ENCODE data around the gene SP110. TPM values are rescaled to one million over a fixed set of nuclear protein-coding genes. Genes with fewer than 3 reads are reported as not detected.

The SP110 gene
- total and polyA plus RNA-seq, 8 donors = 4.3 to 13.7 (median 7.8) TPM

- Histone ChIP-seq H3K9me3 (no peaks in the 10 kb centered on the region), H3K4me1 (peaks cover 3 to 21% (median 7%) of the 10 kb centered on the region in 3 donors), H3K36me3 (no peaks in the 10 kb centered on the region), H3K4me3 (peak overlapping the region; percentile 32 to 76 (median 54)), H3K27me3 (no peaks in the 10 kb centered on the region), H3K27ac (peak overlapping the region; percentile 28 to 88 (median 64))
- ATAC-seq (peak; percentile 4 to 47 (median 38)), FAIRE-seq (no peak), DNase-seq (no peak)
- TF ChIP-seq, protein P1, sequence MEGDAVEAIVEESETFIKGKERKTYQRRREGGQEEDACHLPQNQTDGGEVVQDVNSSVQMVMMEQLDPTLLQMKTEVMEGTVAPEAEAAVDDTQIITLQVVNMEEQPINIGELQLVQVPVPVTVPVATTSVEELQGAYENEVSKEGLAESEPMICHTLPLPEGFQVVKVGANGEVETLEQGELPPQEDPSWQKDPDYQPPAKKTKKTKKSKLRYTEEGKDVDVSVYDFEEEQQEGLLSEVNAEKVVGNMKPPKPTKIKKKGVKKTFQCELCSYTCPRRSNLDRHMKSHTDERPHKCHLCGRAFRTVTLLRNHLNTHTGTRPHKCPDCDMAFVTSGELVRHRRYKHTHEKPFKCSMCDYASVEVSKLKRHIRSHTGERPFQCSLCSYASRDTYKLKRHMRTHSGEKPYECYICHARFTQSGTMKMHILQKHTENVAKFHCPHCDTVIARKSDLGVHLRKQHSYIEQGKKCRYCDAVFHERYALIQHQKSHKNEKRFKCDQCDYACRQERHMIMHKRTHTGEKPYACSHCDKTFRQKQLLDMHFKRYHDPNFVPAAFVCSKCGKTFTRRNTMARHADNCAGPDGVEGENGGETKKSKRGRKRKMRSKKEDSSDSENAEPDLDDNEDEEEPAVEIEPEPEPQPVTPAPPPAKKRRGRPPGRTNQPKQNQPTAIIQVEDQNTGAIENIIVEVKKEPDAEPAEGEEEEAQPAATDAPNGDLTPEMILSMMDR (IDR thresholded peaks at IDR 0.05) = no peak
- intact Hi-C loops (cut with DNase I) = no loop called here
- 98 to 100% methylated on average over 1 of the region's 1 CpG for WGBS, 2 donors
These were observed 674 bp upstream of the SP110 start for GRCh38 chr2:230220347-230220969.

DNA sequence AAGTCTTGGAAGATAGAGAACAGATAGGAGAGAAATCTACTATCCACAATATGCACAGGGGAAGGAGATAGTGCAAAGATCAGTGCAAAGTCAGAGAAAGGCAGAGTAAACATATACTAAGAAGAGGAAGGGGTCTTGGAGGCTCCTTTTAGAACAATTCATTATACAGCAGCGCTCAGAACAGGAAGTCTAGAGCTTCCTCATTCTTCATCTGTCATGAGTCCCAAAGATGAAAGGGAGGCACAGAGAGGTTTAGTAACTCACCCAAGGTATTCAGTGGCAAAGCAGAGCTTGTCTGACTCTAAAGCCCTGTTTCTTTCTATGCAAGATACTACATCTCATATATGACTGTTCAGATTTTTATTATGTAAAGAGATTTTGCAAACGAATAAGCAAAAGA, 1.4 kb downstream of the SP110 start:
- H3K9me3 ChIP-seq = no peaks in the 10 kb centered on the region
- peaks cover 3 to 21% (median 7%) of the 10 kb centered on the region in 3 donors for H3K4me1 ChIP-seq
- H3K4me3 ChIP-seq = peak overlapping the region in 1 of 4 donors; percentile 76
- no peak overlapping the region for H3K27ac ChIP-seq
- FAIRE-seq (no peak), ATAC-seq (no peak), DNase-seq (no peak)
- H3K36me3 ChIP-seq = peaks cover 0 to 1% (median 0%) of the 10 kb centered on the region in 3 donors
- intact Hi-C loops (cut with DNase I) = no loop called here
- 38 to 65% methylated on average over 2 of the region's 2 CpGs for WGBS, 2 donors
- H3K27me3 ChIP-seq = no peaks in the 10 kb centered on the region
- TF ChIP-seq, protein P1 (IDR thresholded peaks at IDR 0.05) = no peak

DNA sequence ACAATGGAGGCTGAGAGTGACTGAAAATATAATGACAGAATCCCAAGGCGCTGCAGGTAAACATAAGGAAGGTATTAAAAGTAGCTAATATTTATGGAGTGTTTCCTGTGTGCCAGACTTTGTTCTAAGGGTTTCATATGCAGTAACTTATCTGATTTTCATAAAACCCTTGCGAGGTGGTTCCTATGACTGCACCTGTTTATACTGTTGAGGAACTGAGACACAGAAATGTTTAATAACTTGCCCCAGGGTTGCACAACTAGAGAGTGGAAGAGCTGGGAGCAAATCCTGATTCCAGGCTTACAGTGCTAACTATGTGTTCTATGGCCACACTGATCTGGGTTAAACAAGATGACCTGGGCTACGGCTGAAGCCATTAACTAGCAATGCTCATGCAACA, 2.4 kb downstream of the SP110 start:
- 89 to 93% methylated on average over 3 of the region's 3 CpGs for WGBS, 2 donors
- FAIRE-seq = no peak

DNA sequence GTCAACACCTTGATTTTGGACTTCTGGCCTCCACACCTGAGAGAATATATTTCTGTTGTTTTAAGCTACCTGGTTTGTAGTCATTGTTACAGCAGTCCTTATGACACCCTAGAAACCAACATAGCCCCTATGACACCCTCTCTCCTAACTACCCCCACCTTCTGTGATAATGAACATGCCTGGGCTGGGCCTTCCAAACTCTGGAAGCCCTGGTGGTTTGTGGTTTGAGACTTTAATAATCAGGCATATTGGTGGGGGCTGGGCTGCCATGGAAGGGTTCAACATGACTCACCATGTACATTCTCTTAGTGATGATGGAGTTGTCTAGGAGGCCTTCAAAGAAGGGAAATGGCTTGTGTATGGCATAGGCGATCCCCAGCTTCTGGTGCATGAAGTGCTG, 3.3 kb downstream of the SP110 start:
- H3K4me3 ChIP-seq = no peak overlapping the region
- H3K27ac ChIP-seq = no peak overlapping the region
- peaks cover 0 to 3% (median 0%) of the 10 kb centered on the region in 3 donors for H3K36me3 ChIP-seq
- H3K27me3 ChIP-seq = no peaks in the 10 kb centered on the region
- FAIRE-seq (no peak), ATAC-seq (no peak), DNase-seq (no peak)
- TF ChIP-seq, protein P1 (IDR thresholded peaks at IDR 0.05) = no peak
- intact Hi-C loops (cut with DNase I) = no loop called here
- no peaks in the 10 kb centered on the region for H3K9me3 ChIP-seq
- 91 to 100% methylated on average over 1 of the region's 1 CpG for WGBS, 2 donors
- H3K4me1 ChIP-seq = peaks cover 3 to 21% (median 7%) of the 10 kb centered on the region in 3 donors

More for the DNA sequence above, 2.4 kb downstream of the SP110 start:
- H3K4me1 ChIP-seq = peaks cover 3 to 21% (median 7%) of the 10 kb centered on the region in 3 donors
- no peaks in the 10 kb centered on the region for H3K9me3 ChIP-seq
- DNase-seq (no peak), ATAC-seq (no peak)
- H3K4me3 ChIP-seq = no peak overlapping the region
- H3K36me3 ChIP-seq = peaks cover 0 to 3% (median 0%) of the 10 kb centered on the region in 3 donors
- H3K27me3 ChIP-seq = no peaks in the 10 kb centered on the region
- no peak overlapping the region for H3K27ac ChIP-seq
- TF ChIP-seq, protein P1 (IDR thresholded peaks at IDR 0.05) = no peak
- intact Hi-C loops (cut with DNase I) = no loop called here

DNA sequence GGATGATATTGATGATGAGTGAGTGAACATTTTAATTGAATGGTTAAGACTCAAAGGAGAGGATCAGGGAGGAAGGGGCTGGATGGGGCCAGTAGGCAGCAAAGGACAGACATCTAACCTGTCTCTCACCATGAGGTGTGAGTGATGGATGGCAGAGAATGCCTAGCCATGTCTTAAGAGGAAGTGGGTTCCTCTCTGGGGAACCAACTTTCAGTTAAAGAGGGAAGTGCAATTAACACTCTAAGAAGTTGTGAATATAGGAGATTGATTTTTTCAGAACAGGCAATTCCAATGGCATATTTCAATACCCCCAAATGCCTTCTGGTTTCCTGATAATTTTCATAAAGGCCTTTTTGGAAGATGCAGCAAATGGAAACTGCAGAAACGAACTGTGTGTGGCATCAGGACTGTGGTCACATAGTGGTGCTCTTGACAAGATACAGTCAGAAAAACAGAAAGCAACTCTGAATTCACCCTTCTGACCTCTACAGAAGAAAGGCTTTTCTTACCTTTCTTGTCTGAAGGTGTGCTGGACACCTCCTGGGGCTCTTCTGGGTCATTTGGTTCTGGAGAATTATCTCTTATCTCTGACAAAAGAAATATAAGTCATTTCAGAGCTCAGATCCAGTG, 10.2 kb downstream of the SP110 start:
- ATAC-seq = no peak

More for the DNA sequence above, 10.2 kb downstream of the SP110 start:
- Histone ChIP-seq H3K27me3 (no peaks in the 10 kb centered on the region), H3K4me1 (no peaks in the 10 kb centered on the region), H3K9me3 (no peaks in the 10 kb centered on the region), H3K4me3 (no peak overlapping the region), H3K36me3 (peaks cover 0 to 47% (median 14%) of the 10 kb centered on the region in 3 donors), H3K27ac (no peak overlapping the region)
- TF ChIP-seq, protein P1 (IDR thresholded peaks at IDR 0.05) = no peak
- no peak for FAIRE-seq
- 87 to 96% methylated on average over 1 of the region's 1 CpG for WGBS, 2 donors
- intact Hi-C loops (cut with DNase I) = no loop called here
- DNase-seq = no peak

Measured in pancreas (tissue), 10 donors.